IMR-90 (cell line): ENCODE measurements around the gene NAV2. TPM values are rescaled to one million over a fixed set of nuclear protein-coding genes. Genes with fewer than 3 reads are reported as not detected.

Experiments
- ATAC-seq: fragments of 200-7000 bp; cut with Tn5 transposase; 2 replicates; pipeline ENCODE4 v1.9.1; 2020; ENCODE audit warnings: low read depth, mild to moderate bottlenecking, moderate library complexity
- BruUV-seq: library from RNA; stranded (reverse); fragments of 400-500 nt; replicated peaks from 2 replicates; lab custom pipeline; 2021; lab: Mats Ljungman, UMichigan
- CTCF ChIA-PET: fragments of 300-600 bp; formaldehyde crosslinking; extraction: SDS; loops from one replicate; lab custom pipeline; 2021; ENCODE audit warnings: antibody characterized with exemption; lab: Yijun Ruan, JAX
- POLR2A ChIA-PET: fragments of 300-600 bp; sonication (Branson Sonifier 250); formaldehyde crosslinking; loops from one replicate; lab custom pipeline; 2022; ENCODE audit warnings: antibody characterized with exemption; ENCODE audit not compliant: unreplicated experiment; lab: Charles Lee
- DNase-seq: peaks from one replicate; pipeline ENCODE4 v3.0.0; 2013
- H2AFZ ChIP-seq: replicated peaks from 2 replicates; pipeline ENCODE3; 2013; ENCODE audit warnings: low read length, mild to moderate bottlenecking; ENCODE audit not compliant: poor library complexity
- H2AK5ac ChIP-seq: 2 replicates; pipeline ENCODE4 v1.6.1; 2013; ENCODE audit warnings: low read depth, low read length, inconsistent platforms
- H2AK9ac ChIP-seq: replicated peaks from 2 replicates; pipeline ENCODE3; 2013; ENCODE audit warnings: mild to moderate bottlenecking, low read depth, low read length, moderate library complexity; ENCODE audit not compliant: poor library complexity
- H2BK120ac ChIP-seq: 2 replicates; pipeline ENCODE4 v1.6.1; 2013; ENCODE audit warnings: low read depth, low read length, inconsistent platforms
- H2BK15ac ChIP-seq: 3 replicates; pipeline ENCODE4 v1.6.1; 2013; ENCODE audit warnings: low read depth, low read length, inconsistent platforms
- H2BK20ac ChIP-seq: 2 replicates; pipeline ENCODE4 v1.6.1; 2013; ENCODE audit warnings: low read depth, mild to moderate bottlenecking, inconsistent platforms, low read length, moderate library complexity
- H2BK5ac ChIP-seq: 2 replicates; pipeline ENCODE4 v1.6.1; 2013; ENCODE audit warnings: mild to moderate bottlenecking, low read depth, low read length, inconsistent platforms; ENCODE audit not compliant: poor library complexity, severe bottlenecking
- H3K14ac ChIP-seq: replicated peaks from 2 replicates; pipeline ENCODE4 v1.6.1; 2013; ENCODE audit warnings: low read depth, low read length, inconsistent platforms
- H3K18ac ChIP-seq: 2 replicates; pipeline ENCODE4 v1.6.1; 2013; ENCODE audit warnings: low read depth, low read length, control low read depth
- H3K23ac ChIP-seq: 2 replicates; pipeline ENCODE4 v1.6.1; 2013; ENCODE audit warnings: low read depth, low read length, inconsistent platforms
- H3K27ac ChIP-seq: 2 replicates; pipeline ENCODE4 v1.5.1; 2013; ENCODE audit warnings: mild to moderate bottlenecking, control low read depth, low read length; ENCODE audit not compliant: insufficient read depth
- H3K27me3 ChIP-seq: 2 replicates; pipeline ENCODE4 v1.6.1; 2013; ENCODE audit warnings: low read length; ENCODE audit not compliant: control insufficient read depth, insufficient read depth
- H3K36me3 ChIP-seq: 2 replicates; pipeline ENCODE4 v1.6.1; 2013; ENCODE audit warnings: low read length, mixed read lengths; ENCODE audit not compliant: control insufficient read depth, insufficient read depth
- H3K4ac ChIP-seq: 2 replicates; pipeline ENCODE4 v1.6.1; 2013; ENCODE audit warnings: low read depth, low read length, inconsistent platforms
- H3K4me1 ChIP-seq: 2 replicates; pipeline ENCODE4 v1.6.1; 2013; ENCODE audit warnings: low read length, mixed read lengths; ENCODE audit not compliant: control insufficient read depth, insufficient read depth
- H3K4me2 ChIP-seq: 2 replicates; pipeline ENCODE4 v1.6.1; 2013; ENCODE audit warnings: low read depth, mild to moderate bottlenecking, control low read depth, low read length, moderate library complexity
- H3K4me3 ChIP-seq: 2 replicates; pipeline ENCODE4 v1.5.1; 2013; ENCODE audit warnings: low read depth, mild to moderate bottlenecking, control low read depth, low read length, moderate library complexity; ENCODE audit not compliant: insufficient read depth
- H3K56ac ChIP-seq: 2 replicates; pipeline ENCODE4 v1.6.1; 2013; ENCODE audit warnings: low read length, inconsistent platforms; ENCODE audit not compliant: insufficient read depth; ENCODE audit errors: extremely low read depth
- H3K79me1 ChIP-seq, 2 experiments: 2 replicates each; pipeline ENCODE4 v1.6.1; 2013; ENCODE audit warnings: low read length in 2 of 2, inconsistent platforms in 1 of 2, low read depth in 1 of 2
- H3K9ac ChIP-seq: 2 replicates; pipeline ENCODE4 v1.6.1; 2013; ENCODE audit warnings: low read depth, low read length, control low read depth
- H3K9me1 ChIP-seq: 2 replicates; pipeline ENCODE4 v1.6.1; 2013; ENCODE audit warnings: low read length, inconsistent platforms; ENCODE audit not compliant: insufficient read depth
- H3K9me3 ChIP-seq: 2 replicates; pipeline ENCODE4 v1.6.1; 2013; ENCODE audit warnings: low read length; ENCODE audit not compliant: control insufficient read depth, insufficient read depth
- H4K20me1 ChIP-seq: 2 replicates; pipeline ENCODE4 v1.6.1; 2013; ENCODE audit warnings: low read length, inconsistent platforms; ENCODE audit not compliant: insufficient read depth
- H4K5ac ChIP-seq: 2 replicates; pipeline ENCODE4 v1.6.1; 2013; ENCODE audit warnings: mild to moderate bottlenecking, low read depth, low read length, control low read depth
- H4K8ac ChIP-seq, 2 experiments: 2 replicates each; pipeline ENCODE4 v1.6.1; 2013; ENCODE audit warnings: low read depth in 2 of 2, low read length in 2 of 2, control low read depth in 1 of 2, inconsistent platforms in 1 of 2
- H4K91ac ChIP-seq: 2 replicates; pipeline ENCODE4 v1.6.1; 2013; ENCODE audit warnings: low read depth, low read length, inconsistent platforms; ENCODE audit not compliant: insufficient read depth
- NFE2L2 ChIP-seq: fragments of 150-350 bp; IDR thresholded peaks from 2 replicates; pipeline ENCODE4 v1.6.1; 2016; ENCODE audit warnings: low read depth, mild to moderate bottlenecking, low read length
- WGBS, 2 experiments: methylation state at CpG; one replicate each; pipeline versions ENCODE4 v1.1.5 to v1.1.7; 2013; ENCODE audit warnings: missing lambda C conversion rate in 2 of 2; ENCODE audit not compliant: insufficient read length in 1 of 2; ENCODE audit errors: extremely low coverage in 2 of 2; 5-methylcytosine and 5-hydroxymethylcytosine counted together
- dilution Hi-C: fragments of 300-500 bp; cut with HindIII; formaldehyde crosslinking; loops from one replicate; pipeline ENCODE4 v1.14.3; 2018; ENCODE audit warnings: low sequenced_read_pairs; ENCODE audit not compliant: unreplicated experiment
- in situ Hi-C: fragments of 300-500 bp; cut with MboI; formaldehyde crosslinking; loops from 3 replicates; pipeline ENCODE4 v1.14.3; 2019; ENCODE audit warnings: low sequenced_read_pairs, inconsistent platforms, mixed read lengths
- intact Hi-C: fragments of 100-400 bp; cut with micrococcal nuclease; formaldehyde crosslinking; loops from 2 replicates; pipeline ENCODE4 v1.10.0; 2022
- polyA plus RNA-seq, 3 experiments: library from polyadenylated mRNA; depleted of rRNA; stranded (reverse); fragments of >200 nt; gene quantifications; 2 replicates each; pipeline ENCODE4 v1.2.3, GENCODE V29; 2012; ENCODE audit warnings: low replicate concordance in 1 of 3
- total RNA-seq: library from RNA; depleted of rRNA; stranded (reverse); fragments of >200 nt; gene quantifications from 2 replicates; pipeline ENCODE4 v1.2.3, GENCODE V29; 2012

NAV2 gene
- total and polyA plus RNA-seq, 2 of the 4 experiments (the other 2 are of a cell fraction), result 4.5 to 12.6 TPM

- Histone ChIP-seq H3K4me2 (no peak overlapping the region), H2BK15ac (0 out of 3 replicates have a peak overlapping the region, but pooled peaks have one; percentile 48), H3K36me3 (peaks cover 5% of the 10 kb centered on the region), H4K20me1 (peaks cover 13% of the 10 kb centered on the region; the same call in 1 of the 2 replicates), H3K27ac (no peak overlapping the region), H3K27me3 (no peaks in the 10 kb centered on the region), H3K4ac (peak overlapping the region; percentile 47), H4K5ac (no peak overlapping the region), H3K18ac (0 out of 2 replicates have a peak overlapping the region, but pooled peaks have one; percentile 5), H2BK5ac (no peak overlapping the region), H3K9me1 (peaks cover 29% of the 10 kb centered on the region), H4K8ac (no peak overlapping the region), H3K14ac (0 out of 2 replicates have a peak overlapping the region, but pooled peaks have one; percentile 38), H2AK9ac (no peak overlapping the region), H3K4me1 (peaks cover 21% of the 10 kb centered on the region), H3K56ac (no peak overlapping the region), H3K9me3 (no peaks in the 10 kb centered on the region), H4K91ac (no peak overlapping the region), H3K4me3 (no peak overlapping the region), H2AFZ (no peak overlapping the region), H2AK5ac (peak overlapping the region; percentile 66), H3K9ac (no peak overlapping the region), H3K23ac (no peak overlapping the region), H2BK120ac (peak overlapping the region; percentile 30; the same call in 1 of the 2 replicates), H3K79me1 (peaks cover 24 to 39% of the 10 kb centered on the region in 2 experiments), H2BK20ac (peak overlapping the region; percentile 48)
- TF ChIP-seq NFE2L2, result no peak
- dilution Hi-C loops (no loop called here), in situ Hi-C loops (no loop called here), intact Hi-C loops (no loop called here)
- ATAC-seq (no peak), DNase-seq (no peak)
- POLR2A ChIA-PET, result no interaction called here
- 100% methylated on average over 3 of the region's 8 CpGs; no CpG with 5 or more reads in 1 of the 2 experiments for WGBS, 2 experiments
- no TSS peak for BruUV-seq
- CTCF ChIA-PET, result no interaction called here
These were observed 324.1 kb downstream of the NAV2 start for GRCh38 chr11:20036626-20037335.
